ENCODE data around the gene CASZ1. TPM values are rescaled to one million over a fixed set of nuclear protein-coding genes. Genes with fewer than 3 reads are reported as not detected.

CASZ1 gene
- total and polyA plus RNA-seq, 5 donors from 2014 or later: 0.57 to 55.1 (median 1.1) TPM

DNA sequence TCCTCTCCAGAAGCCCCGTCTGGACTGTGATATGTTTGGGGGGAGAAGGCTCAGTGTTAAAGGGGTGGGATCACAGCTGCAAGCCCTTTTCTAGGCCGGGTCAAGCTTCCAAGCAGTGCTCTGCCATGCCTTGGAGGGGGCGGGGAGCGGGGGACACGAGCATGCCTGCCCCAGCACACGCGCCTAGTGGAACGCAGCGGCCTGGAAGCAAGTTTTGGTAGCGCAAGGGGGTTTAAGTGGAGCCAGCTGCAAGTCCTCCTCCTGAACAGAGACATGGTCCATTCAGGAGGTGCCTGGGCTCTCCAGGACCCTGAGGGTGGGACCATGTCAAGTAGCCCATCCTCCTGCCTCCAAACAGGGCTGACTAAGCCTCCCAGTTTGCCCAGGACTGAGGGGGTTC, 112.2 kb downstream of the CASZ1 start:
- Mint-ChIP-seq H3K27ac (no peak overlapping the region), H3K27me3 (no peaks in the 10 kb centered on the region), H3K4me3 (no peak overlapping the region), H3K36me3 (peaks cover 5% of the 10 kb centered on the region), H3K4me1 (peaks cover 0 to 18% (median 13%) of the 10 kb centered on the region in 4 donors), H3K9me3 (no peaks in the 10 kb centered on the region)
- Histone ChIP-seq H3K27ac (ENCODE audit: insufficient read depth, low read length, poor library complexity, severe bottlenecking) (no peak overlapping the region), H3K36me3 (ENCODE audit: control insufficient read depth, insufficient read depth, low read length) (peaks cover 2% of the 10 kb centered on the region), H3K9me3 (ENCODE audit: control insufficient read depth in 2 of 2, low read length in 2 of 2) (no peaks in the 10 kb centered on the region), H3K4me3 (ENCODE audit: low read depth, low read length) (no peak overlapping the region), H3K4me1 (ENCODE audit: control insufficient read depth, insufficient read depth, low read length, poor library complexity, severe bottlenecking) (no peaks in the 10 kb centered on the region), H3K27me3 (ENCODE audit: control insufficient read depth, insufficient read depth, low read length) (no peaks in the 10 kb centered on the region)
- ATAC-seq (ENCODE audit: low read depth in 2 of 2) (no peak), DNase-seq (no peak)

GRCh38 chr1:10682449-10683309, 113.8 kb downstream of the CASZ1 start:
- Mint-ChIP-seq H3K4me1 (peaks cover 0 to 16% (median 11%) of the 10 kb centered on the region in 4 donors), H3K9me3 (no peaks in the 10 kb centered on the region)

DNA sequence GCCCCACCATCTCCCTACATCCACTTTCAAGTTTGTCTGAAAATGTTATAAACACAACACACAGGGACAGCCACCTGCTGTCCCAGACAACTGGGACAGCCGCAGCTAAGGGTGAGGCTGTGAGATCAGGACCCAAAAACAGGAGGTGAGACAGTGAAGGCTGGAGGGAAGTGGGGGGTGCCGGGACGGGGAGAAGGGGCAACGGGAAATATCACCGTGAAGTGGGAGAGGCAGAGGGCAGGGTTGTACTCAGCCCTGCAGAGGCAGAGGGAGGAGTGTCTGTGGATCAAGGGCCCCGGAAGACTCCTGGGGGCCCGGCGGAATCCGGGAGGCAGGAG, 114.4 kb downstream of the CASZ1 start:
- Mint-ChIP-seq H3K36me3 (peaks cover 3% of the 10 kb centered on the region), H3K4me1 (peaks cover 0 to 16% (median 8%) of the 10 kb centered on the region in 4 donors), H3K9me3 (no peaks in the 10 kb centered on the region), H3K27me3 (no peaks in the 10 kb centered on the region), H3K27ac (no peak overlapping the region), H3K4me3 (peak overlapping the region in 1 of 4 donors; percentile 73)
- no peak for ATAC-seq (ENCODE audit: low read depth in 2 of 2)
- no peak for DNase-seq
- no peak overlapping the region for H3K4me3 ChIP-seq (ENCODE audit: low read depth, low read length)
- no peak overlapping the region for H3K27ac ChIP-seq (ENCODE audit: insufficient read depth, low read length, poor library complexity, severe bottlenecking)
- no peaks in the 10 kb centered on the region for H3K9me3 ChIP-seq (ENCODE audit: control insufficient read depth in 2 of 2, low read length in 2 of 2)
- no peaks in the 10 kb centered on the region for H3K4me1 ChIP-seq (ENCODE audit: control insufficient read depth, insufficient read depth, low read length, poor library complexity, severe bottlenecking)
- no peaks in the 10 kb centered on the region for H3K27me3 ChIP-seq (ENCODE audit: control insufficient read depth, insufficient read depth, low read length)
- H3K36me3 ChIP-seq (ENCODE audit: control insufficient read depth, insufficient read depth, low read length): peaks cover 2% of the 10 kb centered on the region

More at GRCh38 chr1:10682449-10683309, 113.8 kb downstream of the CASZ1 start:
- Histone ChIP-seq H3K27ac (ENCODE audit: insufficient read depth, low read length, poor library complexity, severe bottlenecking) (no peak overlapping the region), H3K4me1 (ENCODE audit: control insufficient read depth, insufficient read depth, low read length, poor library complexity, severe bottlenecking) (no peaks in the 10 kb centered on the region), H3K36me3 (ENCODE audit: control insufficient read depth, insufficient read depth, low read length) (peaks cover 2% of the 10 kb centered on the region), H3K9me3 (ENCODE audit: control insufficient read depth in 2 of 2, low read length in 2 of 2) (no peaks in the 10 kb centered on the region), H3K4me3 (ENCODE audit: low read depth, low read length) (no peak overlapping the region), H3K27me3 (ENCODE audit: control insufficient read depth, insufficient read depth, low read length) (no peaks in the 10 kb centered on the region)
- no peak overlapping the region for H3K27ac Mint-ChIP-seq
- ATAC-seq (ENCODE audit: low read depth in 2 of 2) (no peak), DNase-seq (no peak)
- H3K27me3 Mint-ChIP-seq: no peaks in the 10 kb centered on the region
- no peak overlapping the region for H3K4me3 Mint-ChIP-seq
- H3K36me3 Mint-ChIP-seq: peaks cover 3% of the 10 kb centered on the region

DNA sequence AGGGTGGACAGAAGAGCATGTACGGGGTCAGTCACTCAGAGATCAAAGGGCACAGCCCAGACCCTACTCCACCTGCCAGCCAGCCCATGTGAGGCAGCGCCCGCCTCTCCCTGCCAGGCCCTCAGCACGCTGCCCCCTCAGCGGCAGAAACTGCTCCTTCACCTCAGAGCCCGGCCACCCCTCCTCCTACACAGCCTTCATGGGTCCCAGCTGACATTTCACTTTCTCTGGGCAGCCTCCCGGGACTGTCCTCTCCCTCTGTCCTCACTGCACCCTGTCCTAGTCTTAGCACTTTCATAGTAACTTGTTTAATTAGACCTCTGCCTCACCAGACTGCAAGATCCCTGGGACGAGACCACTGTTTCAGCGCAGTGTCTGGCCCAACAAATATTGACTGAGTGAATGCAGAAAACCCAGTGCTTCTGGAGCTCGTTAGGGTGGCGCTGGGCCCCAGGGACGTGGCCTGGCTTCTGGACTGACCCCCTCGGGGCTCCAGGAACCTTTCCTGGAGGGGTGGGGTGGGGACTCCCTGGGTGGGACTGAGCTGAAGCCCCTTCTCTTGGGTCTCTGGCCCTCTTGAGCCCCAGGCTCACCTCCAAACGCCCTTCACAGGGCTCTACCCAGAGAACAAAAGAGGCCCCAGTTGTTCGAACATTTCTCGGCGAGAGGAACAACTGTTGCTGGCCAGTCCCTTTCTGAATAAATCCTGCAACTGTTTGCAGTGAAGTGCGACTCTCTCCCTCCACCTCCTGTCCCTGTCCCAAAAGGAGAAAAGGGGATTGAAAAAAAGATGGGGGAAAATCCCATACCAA, 114.9 kb downstream of the CASZ1 start:
- peaks cover 0 to 16% (median 8%) of the 10 kb centered on the region in 4 donors for H3K4me1 Mint-ChIP-seq
- ATAC-seq (ENCODE audit: low read depth in 2 of 2) (no peak), DNase-seq (no peak)
- Histone ChIP-seq H3K27ac (ENCODE audit: insufficient read depth, low read length, poor library complexity, severe bottlenecking) (no peak overlapping the region), H3K9me3 (ENCODE audit: control insufficient read depth in 2 of 2, low read length in 2 of 2) (no peaks in the 10 kb centered on the region), H3K36me3 (ENCODE audit: control insufficient read depth, insufficient read depth, low read length) (peaks cover 2% of the 10 kb centered on the region), H3K4me3 (ENCODE audit: low read depth, low read length) (no peak overlapping the region), H3K27me3 (ENCODE audit: control insufficient read depth, insufficient read depth, low read length) (no peaks in the 10 kb centered on the region), H3K4me1 (ENCODE audit: control insufficient read depth, insufficient read depth, low read length, poor library complexity, severe bottlenecking) (no peaks in the 10 kb centered on the region)
- no peaks in the 10 kb centered on the region for H3K27me3 Mint-ChIP-seq
- no peaks in the 10 kb centered on the region for H3K9me3 Mint-ChIP-seq
- H3K27ac Mint-ChIP-seq: peak overlapping the region in 1 of 3 donors; percentile 20
- H3K36me3 Mint-ChIP-seq: peaks cover 3% of the 10 kb centered on the region
- H3K4me3 Mint-ChIP-seq: peak overlapping the region in 1 of 4 donors; percentile 73

DNA sequence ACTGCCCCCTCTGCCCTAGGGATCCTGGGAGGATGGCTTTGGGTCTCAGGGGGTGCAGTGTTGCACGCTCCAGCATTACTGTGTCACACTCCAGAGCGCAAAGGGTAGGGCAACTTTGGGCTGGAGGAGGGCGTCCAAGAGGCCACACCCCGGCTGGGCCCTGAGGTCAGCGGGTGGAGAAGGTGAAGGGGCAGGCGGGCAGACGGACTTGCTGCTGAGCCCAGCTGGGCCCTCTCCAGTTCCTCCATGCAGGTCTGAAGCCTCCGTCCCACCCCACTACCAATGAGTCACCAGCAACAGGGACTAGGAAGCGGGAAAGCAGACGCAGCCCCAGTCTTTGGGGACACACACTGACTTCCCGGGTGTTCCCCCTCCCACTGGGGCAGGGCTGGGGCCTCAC, 116.0 kb downstream of the CASZ1 start:
- Histone ChIP-seq H3K4me3 (ENCODE audit: low read depth, low read length) (no peak overlapping the region), H3K27ac (ENCODE audit: insufficient read depth, low read length, poor library complexity, severe bottlenecking) (no peak overlapping the region), H3K4me1 (ENCODE audit: control insufficient read depth, insufficient read depth, low read length, poor library complexity, severe bottlenecking) (no peaks in the 10 kb centered on the region), H3K36me3 (ENCODE audit: control insufficient read depth, insufficient read depth, low read length) (peaks cover 2% of the 10 kb centered on the region), H3K27me3 (ENCODE audit: control insufficient read depth, insufficient read depth, low read length) (no peaks in the 10 kb centered on the region), H3K9me3 (ENCODE audit: control insufficient read depth in 2 of 2, low read length in 2 of 2) (no peaks in the 10 kb centered on the region)
- no peak for DNase-seq
- Mint-ChIP-seq H3K4me1 (peaks cover 0 to 21% (median 9%) of the 10 kb centered on the region in 4 donors), H3K27me3 (no peaks in the 10 kb centered on the region), H3K4me3 (no peak overlapping the region), H3K36me3 (peaks cover 3% of the 10 kb centered on the region), H3K27ac (no peak overlapping the region), H3K9me3 (no peaks in the 10 kb centered on the region)
- no peak for ATAC-seq (ENCODE audit: low read depth in 2 of 2)

- Histone ChIP-seq H3K27ac (ENCODE audit: insufficient read depth, low read length, poor library complexity, severe bottlenecking) (no peak overlapping the region), H3K4me3 (ENCODE audit: low read depth, low read length) (no peak overlapping the region), H3K27me3 (ENCODE audit: control insufficient read depth, insufficient read depth, low read length) (no peaks in the 10 kb centered on the region), H3K9me3 (ENCODE audit: control insufficient read depth in 2 of 2, low read length in 2 of 2) (no peaks in the 10 kb centered on the region), H3K36me3 (ENCODE audit: control insufficient read depth, insufficient read depth, low read length) (peaks cover 2% of the 10 kb centered on the region), H3K4me1 (ENCODE audit: control insufficient read depth, insufficient read depth, low read length, poor library complexity, severe bottlenecking) (no peaks in the 10 kb centered on the region)
- no peak overlapping the region for H3K27ac Mint-ChIP-seq
- no peak for DNase-seq
- no peaks in the 10 kb centered on the region for H3K27me3 Mint-ChIP-seq
- H3K36me3 Mint-ChIP-seq: peaks cover 3% of the 10 kb centered on the region
- no peaks in the 10 kb centered on the region for H3K9me3 Mint-ChIP-seq
- ATAC-seq (ENCODE audit: low read depth in 2 of 2): peak in 1 of 2 donors; percentile 13
- peaks cover 0 to 24% (median 9%) of the 10 kb centered on the region in 4 donors for H3K4me1 Mint-ChIP-seq
- H3K4me3 Mint-ChIP-seq: peak overlapping the region in 1 of 4 donors; percentile 7
Observed at GRCh38 chr1:10679496-10680220, 116.8 kb downstream of the CASZ1 start.

GRCh38 chr1:10678852-10679251, 117.6 kb downstream of the CASZ1 start:
- no peaks in the 10 kb centered on the region for H3K9me3 Mint-ChIP-seq
- peaks cover 2% of the 10 kb centered on the region for H3K36me3 ChIP-seq (ENCODE audit: control insufficient read depth, insufficient read depth, low read length)
- no peak overlapping the region for H3K4me3 Mint-ChIP-seq
- peaks cover 0 to 24% (median 9%) of the 10 kb centered on the region in 4 donors for H3K4me1 Mint-ChIP-seq
- no peaks in the 10 kb centered on the region for H3K27me3 ChIP-seq (ENCODE audit: control insufficient read depth, insufficient read depth, low read length)
- no peak overlapping the region for H3K27ac ChIP-seq (ENCODE audit: insufficient read depth, low read length, poor library complexity, severe bottlenecking)
- no peaks in the 10 kb centered on the region for H3K4me1 ChIP-seq (ENCODE audit: control insufficient read depth, insufficient read depth, low read length, poor library complexity, severe bottlenecking)
- H3K9me3 ChIP-seq (ENCODE audit: control insufficient read depth in 2 of 2, low read length in 2 of 2): no peaks in the 10 kb centered on the region
- H3K27ac Mint-ChIP-seq: peak overlapping the region in 1 of 3 donors; percentile 26
- H3K4me3 ChIP-seq (ENCODE audit: low read depth, low read length): no peak overlapping the region
- H3K36me3 Mint-ChIP-seq: peaks cover 3% of the 10 kb centered on the region
- no peaks in the 10 kb centered on the region for H3K27me3 Mint-ChIP-seq
- no peak for DNase-seq
- ATAC-seq (ENCODE audit: low read depth in 2 of 2): no peak

Measured in CD4-positive, CD25-positive, alpha-beta regulatory T cell (primary cell).